ENCODE measurements around the gene P3R3URF. TPM values are rescaled to one million over a fixed set of nuclear protein-coding genes. Genes with fewer than 3 reads are reported as not detected.
A peak's percentile ranks its signal among the peaks of the same experiment; 100 is the strongest.

Gene P3R3URF
- total RNA-seq, 1 donor from 2014 or later: not detected

DNA sequence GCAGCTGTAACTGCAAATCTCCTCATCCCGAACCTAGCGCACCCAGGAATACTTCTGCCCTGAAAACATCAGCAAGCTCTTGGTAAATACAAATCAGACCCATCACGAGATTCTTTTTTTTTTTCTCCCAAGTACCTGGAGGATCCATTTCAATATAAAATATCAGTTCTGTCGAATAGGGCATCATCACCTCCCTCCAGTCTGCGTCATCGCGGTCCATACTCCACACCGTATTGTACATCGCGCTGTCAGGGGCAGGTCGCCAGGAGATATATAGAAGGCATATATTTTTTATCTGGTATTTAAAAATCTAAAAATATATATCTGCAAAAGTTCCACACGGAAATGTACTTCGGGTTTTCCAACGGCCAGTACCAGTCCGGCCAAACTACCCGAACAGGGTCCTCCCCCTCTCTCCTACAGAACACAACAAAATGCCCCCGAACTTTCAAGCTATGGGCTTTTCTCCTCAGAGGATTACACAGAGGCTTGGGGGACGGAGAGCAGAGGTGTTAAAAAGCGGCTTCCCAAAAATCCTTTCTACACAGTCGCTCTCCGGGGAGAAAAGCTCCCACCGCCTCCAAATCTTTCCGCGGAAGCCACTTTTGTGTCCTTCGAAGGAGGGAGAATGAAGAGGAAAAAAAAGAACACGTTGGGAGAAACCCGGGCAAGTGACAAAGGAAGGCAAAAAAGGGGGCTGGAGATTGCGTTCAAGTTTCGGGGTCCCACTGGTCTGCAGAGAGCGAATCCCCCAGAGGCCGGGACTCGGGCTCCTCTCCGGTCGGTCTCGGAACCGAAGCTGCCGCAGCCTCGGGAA, 44.4 kb downstream of the P3R3URF start:
- H3K4me3 ChIP-seq (ENCODE audit: low read depth, low read length): peak overlapping the region; percentile 61
- TF ChIP-seq, protein P1, sequence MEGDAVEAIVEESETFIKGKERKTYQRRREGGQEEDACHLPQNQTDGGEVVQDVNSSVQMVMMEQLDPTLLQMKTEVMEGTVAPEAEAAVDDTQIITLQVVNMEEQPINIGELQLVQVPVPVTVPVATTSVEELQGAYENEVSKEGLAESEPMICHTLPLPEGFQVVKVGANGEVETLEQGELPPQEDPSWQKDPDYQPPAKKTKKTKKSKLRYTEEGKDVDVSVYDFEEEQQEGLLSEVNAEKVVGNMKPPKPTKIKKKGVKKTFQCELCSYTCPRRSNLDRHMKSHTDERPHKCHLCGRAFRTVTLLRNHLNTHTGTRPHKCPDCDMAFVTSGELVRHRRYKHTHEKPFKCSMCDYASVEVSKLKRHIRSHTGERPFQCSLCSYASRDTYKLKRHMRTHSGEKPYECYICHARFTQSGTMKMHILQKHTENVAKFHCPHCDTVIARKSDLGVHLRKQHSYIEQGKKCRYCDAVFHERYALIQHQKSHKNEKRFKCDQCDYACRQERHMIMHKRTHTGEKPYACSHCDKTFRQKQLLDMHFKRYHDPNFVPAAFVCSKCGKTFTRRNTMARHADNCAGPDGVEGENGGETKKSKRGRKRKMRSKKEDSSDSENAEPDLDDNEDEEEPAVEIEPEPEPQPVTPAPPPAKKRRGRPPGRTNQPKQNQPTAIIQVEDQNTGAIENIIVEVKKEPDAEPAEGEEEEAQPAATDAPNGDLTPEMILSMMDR (IDR thresholded peaks at IDR 0.05; ENCODE audit: insufficient read depth, low read length, poor library complexity, severe bottlenecking): no peak
- no peak for DNase-seq (ENCODE audit: low read depth)
- no peaks in the 10 kb centered on the region for H3K36me3 ChIP-seq (ENCODE audit: control insufficient read depth, insufficient read depth, low read length)
- no peaks in the 10 kb centered on the region for H3K27me3 ChIP-seq (ENCODE audit: control insufficient read depth, insufficient read depth, low read length)

DNA sequence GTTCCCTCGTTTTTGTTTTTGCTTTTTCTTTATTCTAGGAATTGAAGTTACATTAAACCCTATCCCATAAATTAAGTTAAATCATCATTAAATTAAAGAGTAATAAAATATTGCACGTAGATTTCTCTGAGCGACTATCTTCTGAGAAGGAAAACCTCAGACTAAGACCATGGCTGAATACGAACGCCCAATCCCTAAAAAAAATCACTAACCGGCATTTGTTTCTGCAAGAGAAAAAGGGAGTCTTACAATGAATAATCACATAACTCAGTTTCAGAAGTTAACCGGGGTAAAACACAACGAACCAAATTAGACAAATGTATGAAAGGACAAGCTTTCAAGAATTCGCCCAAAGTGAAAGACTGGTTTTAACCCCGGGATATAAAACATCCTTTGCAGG, 45.2 kb downstream of the P3R3URF start:
- no peaks in the 10 kb centered on the region for H3K27me3 ChIP-seq (ENCODE audit: control insufficient read depth, insufficient read depth, low read length)
- H3K36me3 ChIP-seq (ENCODE audit: control insufficient read depth, insufficient read depth, low read length): no peaks in the 10 kb centered on the region
- peak overlapping the region; percentile 61 for H3K4me3 ChIP-seq (ENCODE audit: low read depth, low read length)
- no peak for DNase-seq (ENCODE audit: low read depth)
- TF ChIP-seq, protein P1 (IDR thresholded peaks at IDR 0.05; ENCODE audit: insufficient read depth, low read length, poor library complexity, severe bottlenecking): no peak

DNA sequence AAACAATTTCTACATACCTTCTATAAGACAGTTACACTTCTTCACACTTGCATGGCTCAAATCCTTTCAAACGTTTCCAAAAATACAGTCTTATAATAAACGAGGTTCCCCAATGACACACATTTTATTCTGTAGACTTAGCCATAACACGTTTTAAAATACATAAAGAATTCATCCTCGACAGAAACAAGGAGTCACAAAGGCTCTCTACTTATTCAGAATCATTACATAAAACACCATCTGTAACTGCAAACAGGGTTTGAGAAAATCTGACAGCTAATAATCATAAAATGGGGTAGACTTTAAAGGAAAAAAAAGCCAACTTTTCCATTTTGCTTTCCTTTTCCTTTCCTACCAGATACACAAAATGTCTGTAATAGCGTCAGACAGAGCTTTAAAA, 45.7 kb downstream of the P3R3URF start:
- no peak for DNase-seq (ENCODE audit: low read depth)
- TF ChIP-seq, protein P1 (IDR thresholded peaks at IDR 0.05; ENCODE audit: insufficient read depth, low read length, poor library complexity, severe bottlenecking): no peak
- H3K4me3 ChIP-seq (ENCODE audit: low read depth, low read length): peak overlapping the region; percentile 61
- H3K36me3 ChIP-seq (ENCODE audit: control insufficient read depth, insufficient read depth, low read length): no peaks in the 10 kb centered on the region
- H3K27me3 ChIP-seq (ENCODE audit: control insufficient read depth, insufficient read depth, low read length): no peaks in the 10 kb centered on the region

DNA sequence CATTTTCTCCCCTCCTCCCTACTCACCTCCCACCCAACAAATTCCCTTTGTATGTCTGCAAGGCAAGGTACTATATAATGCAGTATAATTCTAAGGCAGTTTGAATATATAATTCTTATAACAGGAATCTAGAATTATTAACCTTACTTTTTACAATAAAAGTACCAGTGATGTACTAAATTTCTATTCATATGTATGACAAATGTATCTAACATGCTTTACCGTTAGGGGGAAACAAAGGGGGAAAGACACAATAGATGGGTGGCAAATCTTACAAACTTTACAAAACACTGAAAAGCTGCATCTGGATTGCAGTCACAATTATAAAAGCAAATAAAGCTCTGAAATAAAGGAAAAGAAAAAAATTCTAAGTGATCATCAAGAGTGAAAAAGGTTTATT, 46.2 kb downstream of the P3R3URF start:
- TF ChIP-seq, protein P1 (IDR thresholded peaks at IDR 0.05; ENCODE audit: insufficient read depth, low read length, poor library complexity, severe bottlenecking): peak; percentile 2
- Histone ChIP-seq H3K4me3 (ENCODE audit: low read depth, low read length) (peak overlapping the region; percentile 61), H3K27me3 (ENCODE audit: control insufficient read depth, insufficient read depth, low read length) (no peaks in the 10 kb centered on the region)

DNA sequence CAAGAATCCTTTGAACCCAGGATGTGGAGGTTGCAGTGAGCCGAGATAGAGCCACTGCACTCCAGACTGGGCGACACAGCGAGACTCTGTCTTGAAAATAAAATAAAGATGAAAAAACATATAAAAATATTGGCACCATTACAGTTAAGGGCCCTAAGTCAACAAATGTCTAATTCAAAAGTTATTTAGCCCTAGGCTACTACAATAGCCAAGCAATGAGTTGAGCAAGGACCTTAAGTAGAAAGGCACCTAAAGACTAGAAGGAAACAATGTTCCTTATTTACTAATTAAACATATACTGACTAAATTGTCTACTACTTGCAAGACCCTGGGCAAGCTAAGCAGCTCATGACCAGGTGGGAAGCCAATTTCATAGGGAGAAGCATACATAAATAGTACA, 47.9 kb downstream of the P3R3URF start:
- TF ChIP-seq, protein P1 (IDR thresholded peaks at IDR 0.05; ENCODE audit: insufficient read depth, low read length, poor library complexity, severe bottlenecking): no peak
- Histone ChIP-seq H3K4me3 (ENCODE audit: low read depth, low read length) (no peak overlapping the region), H3K36me3 (ENCODE audit: control insufficient read depth, insufficient read depth, low read length) (no peaks in the 10 kb centered on the region), H3K27me3 (ENCODE audit: control insufficient read depth, insufficient read depth, low read length) (no peaks in the 10 kb centered on the region)
- no peak for DNase-seq (ENCODE audit: low read depth)

More for the DNA sequence above, 46.2 kb downstream of the P3R3URF start:
- DNase-seq (ENCODE audit: low read depth): no peak
- H3K36me3 ChIP-seq (ENCODE audit: control insufficient read depth, insufficient read depth, low read length): no peaks in the 10 kb centered on the region

Other genes starting within 250 kb of the P3R3URF start
- 5.4 and 7.4 TPM in 2 replicates for gene PIK3R3, start 43.9 kb downstream of the P3R3URF start, total RNA-seq
- gene TSPAN1, start 1.4 kb downstream of the P3R3URF start, total RNA-seq: 52.7 and 68.5 TPM in 2 replicates
- gene POMGNT1, start 21.9 kb upstream of the P3R3URF start, total RNA-seq: 96.9 and 103 TPM in 2 replicates
- 1.6 and 1.7 TPM in 2 replicates for gene LURAP1, start 26.8 kb upstream of the P3R3URF start, total RNA-seq
- gene RAD54L, start 71.3 kb upstream of the P3R3URF start, total RNA-seq: 2.9 and 6.1 TPM in 2 replicates
- 102 and 132 TPM in 2 replicates for gene LRRC41, start 127.1 kb upstream of the P3R3URF start, total RNA-seq
- gene UQCRH, start 127.2 kb upstream of the P3R3URF start, total RNA-seq: 435 and 575 TPM in 2 replicates
- 24.0 and 29.6 TPM in 2 replicates for gene NSUN4, start 164.3 kb upstream of the P3R3URF start, total RNA-seq
- 8.5 and 16.6 TPM in 2 replicates for gene FAAH, start 217.8 kb upstream of the P3R3URF start, total RNA-seq

Measured in kidney epithelial cell (primary cell).